AG04449 (cell line): ENCODE data around the gene DSG2.

Experiments
- CTCF ChIA-PET: fragments of 350-600 bp; formaldehyde crosslinking; extraction: SDS; loops from one replicate; lab custom pipeline; 2021; ENCODE audit warnings: antibody characterized with exemption; lab: Yijun Ruan, JAX
- POLR2A ChIA-PET: fragments of 400-600, 350-600 bp; formaldehyde crosslinking; extraction: SDS; loops from one replicate; lab custom pipeline; 2020; ENCODE audit warnings: antibody characterized with exemption, inconsistent platforms; lab: Yijun Ruan, JAX
- DNase-seq: peaks from one replicate; pipeline ENCODE4 v3.0.0-alpha.2; 2010; ENCODE audit warnings: low read depth, low spot score
- H3K4me3 ChIP-seq: 2 replicates; pipeline ENCODE4 v1.5.1; 2011; ENCODE audit warnings: low read depth, mild to moderate bottlenecking, control low read depth, low read length
- TF ChIP-seq, protein P1 (sequence below): IDR thresholded peaks from one replicate; pipeline ENCODE4 v1.5.1; 2011; ENCODE audit warnings: mild to moderate bottlenecking, moderate library complexity, low read length, control low read depth, inconsistent platforms; ENCODE audit not compliant: insufficient read depth; ENCODE audit errors: missing control alignments

The DSG2 gene

DNA sequence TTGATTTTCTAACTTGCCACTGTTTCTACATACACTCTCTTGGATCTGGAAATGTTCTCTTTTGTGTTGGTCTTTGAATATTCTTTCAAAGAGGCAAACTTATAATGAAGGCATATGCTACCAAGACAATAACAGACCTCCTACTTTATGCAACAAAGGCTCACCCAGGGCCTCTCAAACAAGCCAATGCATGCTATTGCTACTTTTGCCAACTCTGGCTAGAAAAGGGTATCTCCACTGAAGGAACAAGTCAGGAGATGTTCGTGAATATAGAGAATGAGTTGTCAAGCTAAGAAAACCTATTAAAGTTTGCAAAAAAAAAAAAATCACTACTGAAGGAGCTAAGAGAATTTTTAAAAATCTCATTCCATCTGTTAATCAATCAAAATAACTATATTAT lies 15.9 kb upstream of the DSG2 start:
- H3K4me3 ChIP-seq, result no peak overlapping the region
- ChIA-PET CTCF (no interaction called here), POLR2A (no interaction called here)
- DNase-seq, result no peak
- TF ChIP-seq, protein P1, sequence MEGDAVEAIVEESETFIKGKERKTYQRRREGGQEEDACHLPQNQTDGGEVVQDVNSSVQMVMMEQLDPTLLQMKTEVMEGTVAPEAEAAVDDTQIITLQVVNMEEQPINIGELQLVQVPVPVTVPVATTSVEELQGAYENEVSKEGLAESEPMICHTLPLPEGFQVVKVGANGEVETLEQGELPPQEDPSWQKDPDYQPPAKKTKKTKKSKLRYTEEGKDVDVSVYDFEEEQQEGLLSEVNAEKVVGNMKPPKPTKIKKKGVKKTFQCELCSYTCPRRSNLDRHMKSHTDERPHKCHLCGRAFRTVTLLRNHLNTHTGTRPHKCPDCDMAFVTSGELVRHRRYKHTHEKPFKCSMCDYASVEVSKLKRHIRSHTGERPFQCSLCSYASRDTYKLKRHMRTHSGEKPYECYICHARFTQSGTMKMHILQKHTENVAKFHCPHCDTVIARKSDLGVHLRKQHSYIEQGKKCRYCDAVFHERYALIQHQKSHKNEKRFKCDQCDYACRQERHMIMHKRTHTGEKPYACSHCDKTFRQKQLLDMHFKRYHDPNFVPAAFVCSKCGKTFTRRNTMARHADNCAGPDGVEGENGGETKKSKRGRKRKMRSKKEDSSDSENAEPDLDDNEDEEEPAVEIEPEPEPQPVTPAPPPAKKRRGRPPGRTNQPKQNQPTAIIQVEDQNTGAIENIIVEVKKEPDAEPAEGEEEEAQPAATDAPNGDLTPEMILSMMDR, result no peak

DNA sequence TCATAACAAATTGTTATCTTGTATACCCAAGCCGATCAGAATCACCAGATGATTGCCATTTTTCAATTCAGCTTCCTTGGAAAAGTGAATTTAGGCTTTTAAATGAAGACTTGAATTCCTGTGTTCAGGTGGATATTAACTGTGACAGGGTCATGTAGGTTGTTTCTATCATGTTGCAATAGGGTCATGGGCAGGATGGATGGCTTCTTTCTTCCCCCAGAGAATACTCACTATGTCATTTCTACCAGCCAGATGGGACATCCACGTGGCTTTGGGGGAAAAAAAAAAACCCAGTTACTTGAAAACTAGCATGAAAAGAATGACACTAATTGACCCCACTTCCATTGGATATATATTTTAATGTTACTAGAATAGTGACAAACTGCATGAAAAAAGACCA lies 14.6 kb upstream of the DSG2 start:
- TF ChIP-seq, protein P1, result no peak
- DNase-seq, result no peak
- ChIA-PET CTCF (no interaction called here), POLR2A (no interaction called here)
- H3K4me3 ChIP-seq, result no peak overlapping the region

DNA sequence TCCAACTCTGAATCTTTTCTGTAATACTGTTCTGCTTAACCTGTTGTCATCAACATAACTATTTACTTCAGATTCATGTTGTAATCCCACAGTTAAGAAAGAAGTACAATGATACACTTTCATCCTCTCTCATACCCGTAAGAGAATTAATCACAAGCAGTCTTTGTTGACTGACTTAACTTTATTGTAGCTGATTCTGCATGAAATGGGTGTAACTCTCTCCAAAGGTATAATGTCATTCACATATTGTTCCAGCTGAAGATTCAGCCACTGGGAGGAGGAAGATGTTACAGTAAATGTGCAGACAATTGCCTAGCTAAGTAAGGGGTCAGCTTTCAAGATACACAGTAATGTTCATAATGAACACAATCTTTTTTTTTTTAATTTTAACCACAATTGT lies 13.5 kb upstream of the DSG2 start:
- ChIA-PET CTCF (no interaction called here), POLR2A (no interaction called here)
- DNase-seq, result no peak
- TF ChIP-seq, protein P1, result no peak
- no peak overlapping the region for H3K4me3 ChIP-seq

DNA sequence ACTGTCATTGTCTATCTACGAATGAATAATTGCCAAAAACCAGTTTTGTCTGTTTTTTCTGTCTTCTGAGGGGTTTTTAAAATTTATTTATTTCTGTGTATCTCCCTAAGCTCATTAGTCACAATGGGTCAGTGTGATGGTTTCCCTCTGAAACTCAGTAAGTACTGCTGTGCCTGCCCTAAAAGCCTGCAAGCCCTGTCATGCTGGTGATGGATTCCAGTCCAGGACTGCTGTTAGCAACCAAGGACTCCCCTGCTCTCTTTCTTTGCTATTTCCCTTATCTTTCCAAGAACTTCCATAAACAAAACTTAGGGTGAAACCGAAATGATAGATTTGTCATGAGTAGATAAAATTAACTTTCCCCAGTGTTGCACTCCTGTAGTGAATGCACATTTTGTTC lies 11.8 kb upstream of the DSG2 start:
- TF ChIP-seq, protein P1, result no peak
- ChIA-PET POLR2A (no interaction called here), CTCF (no interaction called here)
- no peak for DNase-seq
- no peak overlapping the region for H3K4me3 ChIP-seq

DNA sequence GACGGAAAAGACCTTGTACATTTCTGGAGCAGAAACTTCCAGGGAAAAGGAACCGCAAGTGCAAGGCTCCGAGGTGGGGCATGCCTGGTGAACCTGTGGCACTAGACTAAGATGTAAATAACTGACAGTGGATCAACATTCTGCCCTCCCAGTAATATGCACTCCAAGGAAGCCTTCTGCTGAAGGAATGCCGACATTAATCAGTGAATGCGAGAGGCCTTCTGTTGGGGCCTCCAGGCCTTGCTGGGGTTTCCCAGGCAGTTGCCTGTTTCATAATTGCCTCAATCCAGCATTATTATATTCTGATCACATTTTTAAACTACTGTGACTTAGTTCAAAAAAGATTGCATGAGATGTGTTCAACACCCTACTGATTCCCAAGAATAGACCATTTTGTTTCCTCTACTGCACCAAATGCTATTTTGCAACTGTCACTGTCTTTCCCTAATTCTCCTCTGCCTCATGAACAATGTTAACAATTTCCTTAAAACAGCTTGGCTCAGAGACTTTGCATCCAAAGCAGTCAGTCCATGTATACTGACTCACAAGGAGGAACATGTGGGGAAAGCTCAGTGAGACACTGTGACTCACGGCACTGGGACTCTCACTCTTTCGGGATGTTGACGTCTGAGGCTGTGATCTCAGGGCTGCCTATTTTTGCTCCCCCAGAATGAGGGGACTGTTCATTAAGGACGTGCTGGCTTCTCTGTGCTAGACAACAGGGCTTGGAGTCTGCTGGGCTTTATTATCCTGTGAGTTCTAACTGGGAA lies 10.5 kb upstream of the DSG2 start:
- H3K4me3 ChIP-seq, result no peak overlapping the region
- TF ChIP-seq, protein P1, result no peak
- peak; percentile 10 for DNase-seq
- POLR2A ChIA-PET, result no interaction called here
- CTCF ChIA-PET, result no interaction called here

DNA sequence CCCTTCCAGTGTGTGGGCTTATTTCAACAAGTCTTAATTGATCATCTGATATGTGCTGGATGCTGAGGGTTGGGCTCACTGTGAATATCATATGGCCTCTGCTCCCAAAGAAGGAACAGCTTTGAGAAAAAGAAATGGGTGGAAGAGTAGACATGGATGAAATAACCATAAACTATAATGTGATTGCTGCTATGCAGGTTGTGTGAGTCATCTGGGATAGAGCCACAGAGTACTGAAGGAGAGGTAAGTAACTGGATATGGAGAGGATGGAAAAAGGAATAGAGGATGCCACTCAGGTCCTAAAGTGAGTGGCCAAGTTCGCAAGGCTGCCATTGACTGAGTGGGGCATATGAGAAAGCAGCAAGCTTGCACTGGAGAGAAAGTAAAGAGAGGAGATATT lies 8.7 kb upstream of the DSG2 start:
- ChIA-PET CTCF (no interaction called here), POLR2A (no interaction called here)
- no peak for DNase-seq
- TF ChIP-seq, protein P1, result no peak
- no peak overlapping the region for H3K4me3 ChIP-seq
